ENCODE data around the gene VWA3A. TPM values are rescaled to one million over a fixed set of nuclear protein-coding genes. Genes with fewer than 3 reads are reported as not detected.
"Not testable (repeated sequence)": the region's sequence is repeated elsewhere in the genome, so short reads cannot be mapped to it uniquely, and the experiment has no call there.

The VWA3A gene
- total and polyA plus RNA-seq, 2 of the 8 experiments (the other 6 are each of a cell fraction or from before 2014, with no cell fraction given): 0.05 TPM; not detected in 1

- Histone ChIP-seq H3K4me2 (ENCODE audit: insufficient read depth in 1 of 2, low read depth in 2 of 2, low read length in 2 of 2) (peak overlapping the region in 1 of 2 experiments; percentile 16; a peak in 1 of 4 replicates), H3K4me3 (ENCODE audit: extremely low read depth in 1 of 4, insufficient read depth in 2 of 4, low read depth in 3 of 4, low read length in 4 of 4) (peak overlapping the region in 2 of 4 experiments; percentile 74 to 92; a peak in 5 of 8 replicates)
- 84% methylated on average over 19 of the region's 20 CpGs; no CpG with 5 or more reads in 1 of the 2 experiments for WGBS, 2 experiments (ENCODE audit: extremely low coverage in 1 of 2, insufficient coverage in 1 of 2, insufficient read length in 1 of 2, insufficient replicate concordance in 2 of 2, low coverage in 1 of 2, low lambda C conversion rate in 2 of 2, missing lambda C conversion rate in 1 of 2)
- not testable (repeated sequence) for H2AFZ ChIP-seq (ENCODE audit: low read length); DNase-seq (ENCODE audit: low read depth in 1 of 2, low spot score in 2 of 2); H4K20me1 ChIP-seq (replicated peaks in 1 of 2; ENCODE audit: control insufficient read depth in 1 of 2, insufficient read depth in 2 of 2, low read length in 2 of 2); H3K36me3 ChIP-seq (ENCODE audit: control insufficient read depth in 2 of 4, insufficient read depth in 4 of 4, low read length in 3 of 4); H3K14ac ChIP-seq (ENCODE audit: insufficient read length); H3K23me2 ChIP-seq (ENCODE audit: low read depth, low read length); H3K56ac ChIP-seq (replicated peaks; ENCODE audit: insufficient read length, low read depth, low read length); H2AK5ac ChIP-seq (ENCODE audit: low read depth, low read length); H3K9ac ChIP-seq (replicated peaks in 1 of 4; ENCODE audit: extremely low read depth in 1 of 4, low read depth in 3 of 4, low read length in 3 of 4); H2BK15ac ChIP-seq (ENCODE audit: low read length); H2BK5ac ChIP-seq (ENCODE audit: low read depth, low read length); H3K4me1 ChIP-seq (replicated peaks in 1 of 4; ENCODE audit: control insufficient read depth in 3 of 4, insufficient read depth in 4 of 4, low read length in 3 of 4); H3K4ac ChIP-seq (replicated peaks; ENCODE audit: insufficient read length, low read depth, low read length); H3K79me1 ChIP-seq (ENCODE audit: low read depth, low read length); H3K27me3 ChIP-seq (replicated peaks in 1 of 4; ENCODE audit: control insufficient read depth in 3 of 4, extremely low read depth in 1 of 4, insufficient read depth in 3 of 4, low read length in 3 of 4); H2BK12ac ChIP-seq (ENCODE audit: low read depth, low read length); H4K91ac ChIP-seq (replicated peaks; ENCODE audit: insufficient read length, low read length); H2BK20ac ChIP-seq (ENCODE audit: low read length); H4K8ac ChIP-seq (ENCODE audit: extremely low read depth, insufficient read depth, low read length); FAIRE-seq; H3K79me2 ChIP-seq (ENCODE audit: control insufficient read depth in 1 of 2, insufficient read depth in 2 of 2, low read length in 2 of 2); H4K5ac ChIP-seq (ENCODE audit: insufficient read length, low read depth, low read length); H2BK120ac ChIP-seq (replicated peaks; ENCODE audit: low read depth, low read length); H3K18ac ChIP-seq (ENCODE audit: extremely low read depth, low read length); H3K23ac ChIP-seq (ENCODE audit: insufficient read length); H3K27ac ChIP-seq (ENCODE audit: low read depth, low read length); H3K9me3 ChIP-seq (ENCODE audit: insufficient read depth in 2 of 2, low read depth in 1 of 2, low read length in 1 of 2)
- POLR2A ChIA-PET (ENCODE audit: partially characterized antibody): interaction anchor here (0.6 to 1.8 kb wide), 7 partner anchors 10 to 101 kb away, joined by 3 to 6 read pairs (median 4); partner anchors contain the start of genes EEF2K and POLR3E
- CTCF ChIA-PET (ENCODE audit: partially characterized antibody): interaction anchor here (0.7 to 2.6 kb wide), 7 partner anchors 9 to 109 kb away, joined by 3 to 13 read pairs (median 5); partner anchors contain the start of genes EEF2K and POLR3E
Measured at GRCh38 chr16:22196559-22197168, 104.3 kb downstream of the VWA3A start.

All from H1 (cell line).